ENCODE data around the gene CRYBA2.

The CRYBA2 gene, protein sequence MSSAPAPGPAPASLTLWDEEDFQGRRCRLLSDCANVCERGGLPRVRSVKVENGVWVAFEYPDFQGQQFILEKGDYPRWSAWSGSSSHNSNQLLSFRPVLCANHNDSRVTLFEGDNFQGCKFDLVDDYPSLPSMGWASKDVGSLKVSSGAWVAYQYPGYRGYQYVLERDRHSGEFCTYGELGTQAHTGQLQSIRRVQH

DNA sequence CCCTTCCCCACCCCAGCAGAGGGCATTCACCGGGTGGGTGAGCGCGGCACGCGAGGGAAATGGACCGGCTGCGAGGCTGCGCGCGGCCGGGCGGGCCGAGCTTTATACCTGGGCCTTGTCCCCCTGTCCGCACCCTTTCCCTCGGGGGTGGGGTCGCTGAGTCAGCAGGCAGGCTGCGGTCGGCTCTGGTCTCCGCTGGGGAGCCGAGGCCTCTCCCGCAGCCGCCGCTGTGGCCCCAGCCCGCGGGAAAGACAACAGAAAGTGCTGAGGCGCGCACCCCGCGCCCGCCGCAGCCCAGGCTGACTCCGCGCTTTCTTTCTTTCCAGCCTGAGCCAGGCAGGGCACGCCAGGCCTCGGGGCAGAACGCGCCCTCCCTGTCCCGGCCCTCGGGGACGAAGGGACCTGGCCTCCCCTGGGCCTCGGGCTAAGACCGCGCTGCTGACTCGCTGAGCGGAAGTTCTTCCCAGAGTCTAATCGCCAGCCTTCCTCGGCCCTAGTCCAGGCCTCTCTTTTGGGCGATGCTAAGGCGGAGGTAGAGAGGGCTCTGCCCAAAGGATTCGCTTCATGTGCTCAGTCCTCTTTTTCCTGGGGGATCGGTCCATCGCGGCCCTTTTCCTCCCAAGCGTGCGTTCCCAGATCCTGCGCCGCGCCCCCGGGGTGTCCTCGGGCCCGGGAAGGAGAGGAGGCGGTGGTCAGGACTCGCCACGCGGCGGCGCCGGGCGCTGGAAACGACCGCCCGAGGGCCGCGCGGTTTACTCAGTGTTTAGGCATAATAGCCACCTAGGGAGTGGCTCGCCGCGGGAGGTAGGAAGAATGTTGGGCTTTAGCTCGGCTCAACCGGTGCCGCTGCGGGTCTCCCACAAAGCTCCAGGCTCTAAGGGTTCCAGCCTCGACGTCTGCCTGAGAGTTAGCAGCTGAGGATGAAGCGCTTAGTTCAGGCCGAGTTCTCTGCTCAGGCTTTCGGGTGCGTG lies at the start of gene CRYBA2:
Gene CRYBA2 (minus strand): TSS at position 78 of the 971 bp plus-strand sequence. CDS start 246 bp downstream, outside the sequence.
- ATAC-seq: no peak
- no peak for DNase-seq

GRCh38 chr2:219042750-219043149 lies 49.5 kb upstream of the CRYBA2 start:
- DNase-seq (no peak), ATAC-seq (no peak)

DNA sequence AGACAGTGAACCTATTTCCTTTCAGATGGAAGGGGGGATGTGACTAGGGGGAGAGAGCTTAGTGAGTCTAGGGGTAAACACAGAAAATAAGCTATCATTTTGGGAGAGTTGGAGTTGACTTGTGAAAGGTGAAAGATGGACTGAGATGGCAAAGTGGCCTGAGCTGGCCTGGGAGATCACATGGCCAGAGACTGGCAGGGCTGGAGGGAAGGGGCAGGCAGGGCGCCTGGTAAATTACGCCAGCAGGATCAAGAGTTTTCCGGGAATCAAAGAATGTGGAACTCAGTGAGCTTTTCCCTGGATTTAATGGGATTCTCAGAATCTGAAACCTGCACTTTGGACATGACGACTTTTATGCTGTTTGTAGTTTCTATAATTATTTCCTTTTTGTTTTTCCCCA lies 48.9 kb upstream of the CRYBA2 start:
- DNase-seq: no peak
- ATAC-seq: no peak

DNA sequence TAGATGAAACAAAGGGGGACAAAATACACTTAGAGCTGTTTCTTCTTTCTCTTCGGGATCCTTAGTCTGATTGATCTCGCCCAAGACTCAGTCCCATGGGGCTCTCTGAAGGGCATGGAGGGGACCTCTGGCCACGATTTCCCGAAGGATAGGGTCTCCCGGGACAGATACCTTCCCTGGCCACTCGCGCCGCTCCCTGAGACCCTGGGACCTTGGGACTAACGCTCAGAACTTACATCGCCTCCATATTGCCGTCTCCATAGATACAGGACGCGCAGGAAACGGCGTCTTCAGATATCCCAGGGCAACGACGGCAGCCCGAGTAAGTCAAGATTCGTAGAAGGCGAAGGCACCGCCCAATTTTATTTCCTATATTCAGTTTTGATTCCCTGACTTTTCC lies 48.0 kb upstream of the CRYBA2 start, which contains the start of gene CFAP65:
Gene CFAP65 (minus strand): TSS at position 265 of the 400 bp plus-strand sequence. CDS start 2,468 bp downstream, outside the sequence.
- ATAC-seq (no peak), DNase-seq (peak; percentile 46)

DNA sequence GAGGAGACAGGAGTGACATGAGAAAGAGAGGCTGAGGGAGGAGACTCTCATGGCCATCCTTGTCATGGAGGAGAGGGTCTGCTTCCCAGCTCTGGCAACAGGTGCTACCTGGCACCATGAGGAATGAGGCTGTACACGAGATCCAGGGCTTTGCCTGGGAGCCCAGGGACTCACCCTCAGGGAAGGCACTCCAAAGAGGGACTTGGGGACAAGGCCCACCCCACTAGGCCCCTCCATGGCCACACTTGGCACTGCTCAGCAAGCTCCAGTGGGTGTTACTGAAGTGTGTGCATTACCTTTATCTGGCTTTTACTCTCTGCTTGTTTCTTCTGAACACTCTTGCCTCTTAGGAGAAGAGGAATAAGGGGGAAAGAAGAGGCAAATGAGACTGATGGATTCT lies 45.4 kb upstream of the CRYBA2 start:
- DNase-seq (no peak), ATAC-seq (no peak)

DNA sequence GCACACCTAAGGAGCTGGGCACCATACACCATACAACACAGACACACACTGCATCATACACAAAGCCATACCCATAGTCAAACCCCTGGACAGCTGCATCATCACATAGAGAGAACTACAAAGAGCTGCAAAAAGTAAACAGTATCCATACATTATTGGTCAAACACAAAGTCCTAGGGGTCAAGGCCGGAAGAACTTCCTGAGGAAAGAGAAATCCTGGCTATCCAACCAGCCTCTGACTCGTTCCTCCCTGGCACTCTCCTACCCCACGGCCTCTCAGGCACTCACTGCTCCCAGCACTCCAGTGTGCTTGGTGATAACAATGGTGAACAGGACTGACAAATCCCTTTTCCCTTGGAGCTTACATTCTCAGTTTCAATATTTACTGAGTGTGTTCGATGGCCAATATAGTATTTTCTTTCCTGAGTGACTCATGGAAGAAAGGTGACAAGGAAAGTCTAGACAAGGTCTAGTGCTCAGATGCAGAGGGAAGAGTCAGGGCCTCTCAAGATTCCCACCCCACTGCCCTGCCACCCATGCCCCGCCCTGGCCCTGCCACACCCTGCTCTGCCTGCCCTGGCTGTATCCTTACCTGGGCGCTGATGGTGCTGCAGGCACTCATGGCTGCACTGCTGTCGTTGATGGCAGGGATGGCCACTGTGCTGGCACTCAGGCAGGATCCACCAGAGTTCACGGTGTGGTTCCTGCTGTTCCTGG lies 44.7 kb upstream of the CRYBA2 start:
- no peak for DNase-seq
- no peak for ATAC-seq

- ATAC-seq: no peak
- DNase-seq: no peak
These were observed 42.7 kb upstream of the CRYBA2 start for GRCh38 chr2:219035942-219036341.

GRCh38 chr2:219034823-219035222 lies 41.6 kb upstream of the CRYBA2 start:
- DNase-seq (no peak), ATAC-seq (no peak)

DNA sequence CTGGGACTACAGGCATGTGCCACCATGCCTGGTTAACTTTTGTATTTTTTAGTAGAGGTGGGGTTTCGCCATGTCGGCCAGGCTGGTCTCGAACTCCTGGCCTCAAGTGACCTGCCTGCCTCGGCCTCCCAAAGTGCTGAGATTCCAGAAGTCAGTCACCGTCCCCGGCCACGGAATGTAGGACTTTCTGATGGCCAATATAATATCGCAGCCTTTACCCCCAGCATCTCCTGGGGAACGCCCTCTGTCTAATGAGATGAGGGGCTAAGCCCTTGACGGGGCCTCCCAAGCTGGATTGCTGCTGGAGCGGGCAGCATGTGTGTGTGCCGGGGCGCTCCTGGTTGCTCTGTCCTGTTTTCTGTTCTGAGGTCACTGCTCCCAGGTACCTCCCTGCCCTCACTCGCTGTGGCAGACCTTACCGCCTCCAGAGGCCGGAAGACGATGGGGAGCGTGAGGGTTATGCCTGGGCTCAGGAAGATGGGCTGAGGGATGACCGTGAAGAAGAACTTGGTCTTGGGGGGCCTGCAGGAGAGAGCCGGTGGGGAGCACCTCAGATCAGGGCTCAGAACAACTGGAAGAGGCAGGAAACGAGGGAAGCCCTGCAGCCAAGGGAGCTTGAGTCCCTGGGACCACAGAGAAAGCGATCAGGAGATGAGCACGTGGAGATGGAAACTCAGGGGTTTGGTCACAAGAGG lies 39.0 kb upstream of the CRYBA2 start:
- DNase-seq (no peak), ATAC-seq (no peak)

DNA sequence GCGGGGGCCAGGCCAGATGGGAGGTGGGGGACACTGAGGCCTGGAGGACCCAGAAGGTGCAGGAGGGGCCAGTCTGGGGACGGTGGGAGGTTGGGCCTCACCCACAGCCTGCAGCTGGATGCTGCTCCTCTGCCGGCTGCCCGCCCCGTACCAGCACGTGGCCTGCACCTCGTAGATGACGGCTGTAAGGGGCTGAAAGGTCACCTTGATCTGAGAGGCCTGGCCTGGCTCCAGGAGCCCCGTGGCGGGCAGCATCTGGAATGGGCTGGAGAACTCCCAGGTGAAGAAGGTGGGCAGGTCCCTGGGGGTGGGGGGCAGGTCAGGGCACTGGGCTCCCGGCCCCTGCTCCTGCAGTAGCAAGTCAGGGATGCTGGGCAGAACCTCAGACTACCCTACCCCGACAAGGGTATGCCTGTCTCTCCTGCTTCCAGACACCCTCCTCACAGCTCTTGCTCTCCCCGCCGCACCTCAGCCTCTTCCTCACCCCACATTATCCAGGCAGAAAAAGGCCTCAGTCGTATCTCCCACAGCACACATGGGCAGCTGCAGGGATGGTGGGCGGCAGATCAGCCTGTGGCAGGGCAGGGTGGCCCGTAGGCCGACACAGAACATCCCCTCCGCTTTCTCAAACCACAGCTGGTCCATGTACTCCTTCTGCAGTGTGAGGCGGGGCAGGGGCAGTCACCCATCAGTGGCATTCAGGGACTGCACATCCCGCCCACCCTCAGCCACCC lies 38.0 kb upstream of the CRYBA2 start:
- no peak for ATAC-seq
- DNase-seq: no peak

DNA sequence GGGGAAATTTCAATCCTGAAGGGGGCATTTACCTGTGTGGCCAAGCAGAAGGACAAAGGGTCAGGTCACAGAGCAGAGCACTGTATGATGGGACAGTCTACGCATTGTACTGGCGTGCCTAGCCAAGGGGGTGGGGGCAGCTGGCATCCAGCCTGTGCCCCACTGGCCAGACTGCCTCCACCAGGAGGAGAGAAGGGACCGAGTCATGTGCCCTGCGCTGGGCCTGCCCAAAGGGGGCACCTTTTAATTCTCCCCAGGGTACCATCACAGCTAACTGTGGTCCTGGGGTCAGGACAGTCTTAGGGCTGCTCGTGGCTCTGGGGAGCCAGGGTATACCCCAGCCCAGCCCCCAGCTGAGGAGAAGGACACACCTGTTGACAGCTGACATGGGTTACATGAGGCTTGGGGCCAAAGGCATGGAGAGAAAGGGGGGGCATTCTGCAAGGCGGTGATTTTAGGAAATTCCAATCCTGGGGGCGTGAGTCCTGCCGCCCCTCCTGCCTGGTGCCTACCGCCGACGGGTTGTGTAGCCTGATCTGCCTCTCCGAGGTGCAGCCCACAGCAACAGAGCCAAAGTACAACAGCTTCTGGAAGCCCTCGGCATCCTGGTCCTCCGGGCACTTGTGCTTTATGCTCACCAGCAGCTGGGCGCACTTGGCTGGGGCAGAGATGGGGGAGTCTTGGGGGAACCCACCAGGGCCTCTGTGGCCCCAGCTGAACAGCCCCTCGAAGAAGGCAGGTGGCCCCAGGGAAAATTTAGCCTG lies 37.1 kb upstream of the CRYBA2 start:
- DNase-seq (no peak), ATAC-seq (no peak)

DNA sequence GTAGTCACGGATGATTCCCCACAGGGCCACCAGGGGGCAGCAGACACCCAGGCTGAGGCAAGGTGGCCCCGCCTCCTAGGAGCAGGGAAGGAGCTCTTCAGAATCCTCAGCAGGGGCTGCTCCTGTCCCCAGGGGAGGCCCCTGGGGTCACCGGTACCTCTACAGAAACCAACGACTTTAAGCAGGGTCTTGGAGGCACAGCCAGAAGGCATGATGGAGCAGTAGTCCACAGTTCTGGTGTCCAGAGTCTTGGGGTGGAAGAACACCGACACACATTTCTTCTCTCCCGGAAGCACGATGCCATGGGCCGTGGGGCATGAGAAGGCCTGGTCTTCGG lies 36.6 kb upstream of the CRYBA2 start:
- ATAC-seq (peak; percentile 67), DNase-seq (peak; percentile 80)

GRCh38 chr2:219028996-219029828 lies 36.0 kb upstream of the CRYBA2 start:
- DNase-seq: no peak
- peak; percentile 4 for ATAC-seq

- ATAC-seq: no peak
- no peak for DNase-seq
These were observed 34.9 kb upstream of the CRYBA2 start for GRCh38 chr2:219028141-219028540.

GRCh38 chr2:219027511-219028055 lies 34.4 kb upstream of the CRYBA2 start:
- DNase-seq (no peak), ATAC-seq (no peak)

- ATAC-seq: no peak
- DNase-seq: no peak
These were observed 33.7 kb upstream of the CRYBA2 start for GRCh38 chr2:219026946-219027345.

GRCh38 chr2:219025637-219026585 lies 32.7 kb upstream of the CRYBA2 start:
- DNase-seq: no peak
- no peak for ATAC-seq

GRCh38 chr2:219024059-219024458 lies 30.8 kb upstream of the CRYBA2 start:
- ATAC-seq (no peak), DNase-seq (no peak)
